Measurements from ENCODE around the gene TBX4.

TBX4 gene

GRCh38 chr17:61458421-61459141 lies 6.4 kb downstream of the TBX4 start:
- H3K36me3 Mint-ChIP-seq (ENCODE audit: low read depth), result no peaks in the 10 kb centered on the region
- TF ChIP-seq CTCF (IDR thresholded peaks at IDR 0.05; ENCODE audit: unreplicated experiment in 3 of 3), result no peak
- peaks cover 40% of the 10 kb centered on the region for H3K4me1 Mint-ChIP-seq
- peak overlapping the region in 1 of 3 experiments; percentile 6 for H3K4me3 Mint-ChIP-seq
- peaks cover 99% of the 10 kb centered on the region for H3K27me3 Mint-ChIP-seq (ENCODE audit: low read depth)
- H3K27ac Mint-ChIP-seq, result no peak overlapping the region
- H3K9me3 Mint-ChIP-seq, result no peaks in the 10 kb centered on the region

- peak overlapping the region in 1 of 3 experiments; percentile 5 for H3K4me3 Mint-ChIP-seq
- H3K27ac Mint-ChIP-seq, result no peak overlapping the region
- H3K9me3 Mint-ChIP-seq, result no peaks in the 10 kb centered on the region
- TF ChIP-seq CTCF (IDR thresholded peaks at IDR 0.05; ENCODE audit: unreplicated experiment in 3 of 3), result no peak
- H3K36me3 Mint-ChIP-seq (ENCODE audit: low read depth), result no peaks in the 10 kb centered on the region
- peaks cover 33% of the 10 kb centered on the region for H3K4me1 Mint-ChIP-seq
- H3K27me3 Mint-ChIP-seq (ENCODE audit: low read depth), result peaks cover 94% of the 10 kb centered on the region
Measured at GRCh38 chr17:61459142-61459809, 7.1 kb downstream of the TBX4 start.

- Mint-ChIP-seq H3K36me3 (ENCODE audit: low read depth) (no peaks in the 10 kb centered on the region), H3K27ac (no peak overlapping the region), H3K27me3 (ENCODE audit: low read depth) (peaks cover 94% of the 10 kb centered on the region), H3K9me3 (no peaks in the 10 kb centered on the region), H3K4me3 (peak overlapping the region in 1 of 3 experiments; percentile 2), H3K4me1 (peaks cover 32% of the 10 kb centered on the region)
- TF ChIP-seq CTCF (IDR thresholded peaks at IDR 0.05; ENCODE audit: unreplicated experiment in 3 of 3), result no peak
Measured at GRCh38 chr17:61459939-61460718, 7.9 kb downstream of the TBX4 start.

- Mint-ChIP-seq H3K27ac (peak overlapping the region in 1 of 3 experiments; percentile 10), H3K36me3 (ENCODE audit: low read depth) (no peaks in the 10 kb centered on the region), H3K27me3 (ENCODE audit: low read depth) (peaks cover 94% of the 10 kb centered on the region), H3K9me3 (no peaks in the 10 kb centered on the region), H3K4me1 (peaks cover 32% of the 10 kb centered on the region), H3K4me3 (peak overlapping the region; percentile 44 to 78 (median 54))
- no peak for TF ChIP-seq CTCF (IDR thresholded peaks at IDR 0.05; ENCODE audit: unreplicated experiment in 3 of 3)
Measured at GRCh38 chr17:61460796-61461585, 8.8 kb downstream of the TBX4 start.

- Mint-ChIP-seq H3K27me3 (ENCODE audit: low read depth) (peaks cover 94% of the 10 kb centered on the region), H3K4me1 (peaks cover 32% of the 10 kb centered on the region), H3K36me3 (ENCODE audit: low read depth) (no peaks in the 10 kb centered on the region), H3K27ac (peak overlapping the region in 1 of 3 experiments; percentile 10), H3K9me3 (no peaks in the 10 kb centered on the region), H3K4me3 (peak overlapping the region; percentile 44 to 78 (median 54))
- no peak for TF ChIP-seq CTCF (IDR thresholded peaks at IDR 0.05; ENCODE audit: unreplicated experiment in 3 of 3)
Measured at GRCh38 chr17:61461586-61461966, 9.4 kb downstream of the TBX4 start.

Data from nephron (organoid).